AG08396 (cell line): ENCODE data around the gene SH3RF3.
A peak's percentile ranks its signal among the peaks of the same experiment; 100 is the strongest.

Experiments
- DNase-seq: peaks from one replicate; pipeline ENCODE4 v3.0.0; 2012; ENCODE audit warnings: low spot score, mixed read lengths

Gene SH3RF3

DNA sequence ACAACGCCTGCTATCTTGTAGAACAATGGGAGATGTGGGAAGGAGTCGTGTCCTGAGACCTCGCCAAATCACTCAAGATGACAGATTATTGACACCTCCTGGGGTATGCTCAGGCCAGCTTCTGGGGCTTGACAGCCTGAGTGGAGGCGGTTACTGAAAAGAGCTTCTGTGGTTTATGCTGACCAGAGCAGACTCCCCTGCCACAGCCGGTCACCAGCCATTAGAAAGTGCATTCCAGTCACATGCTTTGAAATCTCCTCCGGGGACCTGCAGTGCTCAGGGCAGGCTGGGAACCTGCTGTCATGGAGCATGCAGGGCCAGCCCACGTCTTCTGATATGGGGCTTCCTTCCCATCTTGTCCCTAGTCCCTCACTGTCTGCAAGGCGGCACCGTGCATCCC is 268.9 kb downstream of the SH3RF3 start:
- DNase-seq: no peak

DNA sequence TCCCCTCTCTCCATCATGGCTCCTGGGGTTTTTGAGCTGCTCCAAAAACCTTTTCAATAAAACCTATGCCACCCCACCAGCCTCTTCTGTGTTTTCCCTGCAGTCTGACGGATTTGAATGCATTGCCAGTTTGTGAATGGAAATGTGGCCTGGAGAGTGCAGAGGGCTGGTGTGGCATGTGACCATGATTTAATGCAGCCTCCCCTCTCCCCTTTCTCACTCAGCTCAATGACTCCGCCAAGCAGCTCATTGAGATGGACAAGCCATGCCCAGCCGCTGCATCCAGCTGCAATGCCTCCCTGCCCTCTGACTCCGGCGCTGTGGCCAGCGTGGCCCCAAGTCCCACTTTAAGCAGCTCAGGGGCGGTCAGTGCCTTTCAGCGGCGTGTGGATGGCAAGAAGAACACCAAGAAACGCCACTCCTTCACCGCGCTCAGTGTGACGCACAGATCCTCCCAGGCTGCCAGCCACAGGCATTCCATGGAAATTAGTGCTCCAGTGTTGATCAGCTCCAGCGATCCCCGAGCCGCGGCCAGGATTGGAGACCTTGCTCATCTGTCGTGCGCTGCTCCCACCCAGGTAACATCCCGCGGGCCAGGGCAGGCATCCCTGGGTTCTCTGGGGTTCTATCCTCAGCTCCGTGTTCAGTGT is 269.5 kb downstream of the SH3RF3 start:
- DNase-seq: no peak

DNA sequence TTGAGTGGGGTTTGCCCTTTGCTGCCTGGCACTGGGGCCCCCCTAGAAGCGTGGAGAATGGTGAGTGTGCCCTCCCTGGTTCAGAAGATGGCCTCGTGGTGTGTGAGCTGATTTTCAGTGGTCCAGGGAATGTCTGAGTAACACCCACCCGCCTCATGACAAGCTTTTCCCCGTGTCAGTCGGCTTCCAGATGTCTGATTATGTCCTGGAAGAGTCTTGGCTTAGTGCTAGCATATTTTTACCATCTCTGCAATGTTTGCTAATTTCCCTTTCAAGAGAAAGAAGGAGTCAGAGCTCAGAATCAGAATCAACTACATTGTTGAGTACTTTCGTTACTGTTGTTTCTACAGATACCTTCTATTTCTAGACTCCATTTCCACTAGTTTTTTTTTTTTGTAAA is 270.1 kb downstream of the SH3RF3 start:
- peak; percentile 37 for DNase-seq

DNA sequence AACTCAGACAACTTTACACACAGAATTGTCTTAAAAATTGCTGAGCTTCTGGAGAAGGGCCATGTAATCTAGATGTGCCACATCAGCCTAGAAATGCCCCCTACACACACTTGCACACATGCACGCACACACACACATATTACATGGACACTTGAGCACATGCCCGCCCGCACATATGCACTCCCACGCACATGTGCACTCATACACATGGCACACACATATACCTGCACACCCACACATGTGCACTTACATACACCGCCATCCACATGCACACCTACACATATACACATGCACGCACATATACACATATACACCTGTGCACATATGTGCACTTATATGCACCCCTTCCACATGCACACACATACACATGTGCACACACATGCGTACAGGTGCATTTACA is 271.1 kb downstream of the SH3RF3 start:
- DNase-seq: no peak

DNA sequence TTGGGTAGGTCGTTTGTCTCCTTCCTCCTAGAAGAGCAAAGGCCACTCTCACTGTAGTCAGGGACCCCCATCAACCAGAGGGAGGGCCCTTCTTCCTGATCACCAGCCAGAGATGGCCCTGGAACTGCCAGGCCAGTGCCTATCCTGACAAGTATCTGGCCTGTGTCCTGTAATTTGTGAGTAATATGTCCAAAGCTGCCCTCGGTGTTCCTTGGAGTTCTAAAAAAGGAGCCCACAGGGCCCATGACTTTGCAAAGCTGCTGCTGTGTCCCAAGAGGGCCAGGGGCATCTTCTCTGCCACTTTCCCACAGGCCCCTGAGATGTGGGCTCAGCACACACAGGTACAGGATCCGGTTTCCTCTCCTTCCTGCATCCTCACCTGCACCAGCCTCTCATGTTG is 272.4 kb downstream of the SH3RF3 start:
- no peak for DNase-seq

DNA sequence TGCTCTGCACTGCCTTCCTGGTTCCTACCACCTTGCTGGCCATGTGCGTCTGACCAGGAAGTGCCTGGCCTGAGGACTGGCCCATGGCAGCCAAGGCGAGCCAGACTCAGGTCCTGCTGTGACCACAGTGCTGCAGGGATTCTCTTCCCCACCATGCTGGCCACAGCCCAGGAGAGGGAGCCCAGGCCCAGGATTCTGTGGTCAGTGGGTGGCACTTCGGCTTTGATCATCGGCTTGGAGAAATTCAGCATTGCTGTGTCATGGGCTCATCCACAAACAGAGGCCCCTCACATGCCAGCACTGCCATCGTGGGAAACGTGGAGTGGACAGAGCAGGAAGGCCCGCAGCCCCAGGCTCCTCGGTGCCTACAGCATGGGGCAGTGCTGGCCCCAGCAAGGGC is 273.2 kb downstream of the SH3RF3 start:
- DNase-seq: no peak

DNA sequence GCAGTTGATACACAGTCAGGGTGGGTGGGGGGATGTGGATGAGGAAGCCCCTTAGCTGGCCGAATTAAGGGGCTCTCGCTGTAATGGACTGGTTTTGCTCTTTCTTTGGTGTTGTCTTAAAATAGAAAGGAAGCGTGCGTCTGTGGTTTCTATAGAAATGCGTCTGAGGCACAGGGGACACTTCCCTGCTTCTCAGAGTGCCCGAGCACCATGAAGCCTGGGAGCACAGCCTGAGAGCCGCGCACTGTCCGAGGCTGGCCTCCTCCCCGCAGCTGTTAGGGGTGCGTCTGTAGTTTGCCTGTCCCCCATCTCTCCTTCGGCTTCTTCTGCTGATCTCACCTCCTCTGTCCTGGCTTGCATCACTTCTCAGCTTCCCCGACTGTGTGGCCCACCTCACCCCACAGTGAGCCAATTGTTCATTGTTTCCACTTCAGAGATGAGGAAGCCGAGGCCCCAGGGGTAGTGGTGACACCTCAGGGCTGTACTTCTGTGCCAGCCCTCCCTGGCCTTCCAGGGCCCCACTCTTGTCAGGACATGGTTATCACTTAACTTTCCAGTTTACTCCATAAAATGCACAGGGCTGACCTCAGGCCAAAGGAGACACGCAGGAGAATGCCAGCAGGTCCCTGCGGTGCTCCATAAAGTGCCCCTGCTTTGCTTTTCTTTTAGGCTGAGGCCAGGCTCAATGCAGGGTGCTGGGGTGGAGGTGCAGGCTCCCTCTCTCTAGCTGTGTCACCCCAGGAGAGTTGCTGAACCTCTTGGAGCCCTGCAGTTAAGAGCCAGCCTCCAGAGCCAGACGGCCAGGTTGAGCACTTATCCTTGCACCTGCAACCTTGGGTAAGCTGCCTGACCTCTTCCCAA is 274.2 kb downstream of the SH3RF3 start:
- no peak for DNase-seq

DNA sequence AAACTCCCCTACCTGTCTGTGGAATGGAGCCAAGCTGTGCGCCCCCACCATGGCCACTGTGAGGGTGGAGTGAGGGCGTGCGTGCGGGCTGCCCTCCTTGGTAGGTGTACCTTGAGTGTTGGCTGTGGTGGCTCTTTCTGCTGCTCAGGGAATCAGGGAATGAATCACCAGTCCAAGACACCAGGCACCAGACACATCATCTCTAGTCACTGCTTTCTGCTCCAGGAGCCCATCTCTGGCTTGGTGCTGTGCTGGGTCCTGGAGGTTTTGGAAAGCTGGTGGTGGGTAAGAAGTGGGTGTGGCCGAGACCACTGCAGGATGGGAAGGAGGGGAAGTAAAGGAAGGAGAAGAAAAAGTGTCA is 274.8 kb downstream of the SH3RF3 start:
- DNase-seq: peak; percentile 56

DNA sequence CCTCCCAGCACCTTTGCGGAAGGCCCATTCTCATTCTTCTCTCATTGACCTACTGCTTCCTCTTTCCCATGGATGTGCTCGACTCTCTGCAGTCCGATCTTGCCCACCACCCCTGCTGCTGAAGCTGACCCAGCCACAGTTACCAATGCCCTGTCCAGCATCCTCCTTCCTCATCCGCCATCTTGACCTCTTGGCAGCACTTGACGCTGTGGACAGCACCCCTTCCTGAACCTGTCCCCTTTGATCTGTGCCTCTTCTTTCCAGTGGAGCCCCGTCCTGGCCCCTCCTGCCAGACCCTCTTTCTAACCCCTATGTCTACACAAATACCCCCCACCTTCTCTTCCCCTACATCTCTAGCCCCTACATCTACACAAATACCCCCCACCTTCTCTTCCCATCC is 275.7 kb downstream of the SH3RF3 start:
- DNase-seq: no peak

DNA sequence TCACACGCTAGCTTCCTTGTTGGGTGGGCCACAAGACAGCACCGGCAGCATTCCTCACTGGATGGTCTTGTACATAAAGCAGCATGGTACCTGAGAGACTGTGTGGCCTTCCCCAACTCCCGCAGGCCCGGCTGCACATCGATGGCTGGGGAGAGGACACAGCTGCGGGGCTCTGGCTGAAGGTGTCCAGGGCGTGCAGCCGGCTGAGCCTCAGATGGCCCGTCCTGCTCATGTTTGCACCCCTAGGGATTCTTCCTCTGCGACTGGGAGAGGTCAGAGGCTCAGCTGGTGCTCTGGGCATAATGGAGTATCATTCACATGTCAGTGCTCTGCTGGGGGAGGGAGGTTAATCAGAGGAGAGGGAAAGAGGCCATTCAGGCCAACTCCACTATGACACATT is 276.9 kb downstream of the SH3RF3 start:
- DNase-seq: no peak

DNA sequence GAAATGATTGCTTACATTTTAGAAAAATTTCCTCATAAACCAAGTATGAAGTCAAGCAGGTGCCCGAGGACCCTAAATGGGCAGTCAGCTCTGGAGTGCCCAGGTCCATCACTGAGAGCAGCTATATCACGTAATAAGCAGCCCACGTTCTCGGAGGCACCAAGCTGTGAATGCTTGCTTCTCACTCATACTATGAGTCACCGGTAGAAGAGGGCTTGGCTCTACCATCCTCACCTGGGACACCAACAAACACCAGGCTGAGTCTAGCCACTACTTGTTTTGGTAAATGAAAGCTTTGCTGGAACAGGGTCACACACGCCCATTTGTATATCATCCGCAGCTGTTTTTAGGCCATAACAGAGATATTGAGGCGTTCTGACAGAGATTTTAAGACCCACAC is 277.3 kb downstream of the SH3RF3 start:
- DNase-seq: no peak

DNA sequence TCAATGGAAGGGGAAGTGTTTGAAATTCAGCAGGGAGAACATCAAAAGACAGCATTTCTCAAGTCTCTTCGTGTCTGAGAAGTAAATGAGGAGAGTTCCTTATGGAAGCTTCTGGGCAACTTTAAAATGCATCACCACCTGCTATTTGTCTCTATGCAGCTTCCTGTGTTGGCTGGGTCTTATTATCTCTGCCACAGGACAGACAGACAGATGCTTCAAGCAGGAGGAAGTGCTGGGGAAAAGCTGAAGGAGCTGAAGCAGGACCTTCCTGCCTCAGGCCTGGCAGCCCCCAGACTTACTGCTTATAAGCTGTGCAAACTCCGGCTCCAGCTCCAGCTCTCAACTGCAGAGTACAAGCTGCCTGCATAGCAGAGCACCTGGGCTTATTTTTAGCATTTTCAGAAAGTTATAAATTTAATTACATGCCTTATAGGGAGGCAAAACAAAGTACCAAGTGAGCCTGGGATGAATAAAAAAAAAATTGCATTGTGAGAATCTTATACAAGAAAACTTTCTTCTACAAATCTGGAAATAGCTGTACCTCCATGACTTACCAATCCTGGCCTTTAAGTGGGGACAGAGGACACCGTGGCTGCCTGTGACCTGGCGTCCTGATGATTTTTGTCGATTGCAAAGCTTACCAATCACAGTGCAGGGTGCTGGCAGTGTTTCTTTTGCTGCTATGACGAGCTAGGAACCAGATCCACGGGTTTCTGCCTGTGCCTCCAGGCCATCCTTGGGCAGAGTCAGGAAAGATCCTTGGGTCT is 278.5 kb downstream of the SH3RF3 start:
- no peak for DNase-seq

DNA sequence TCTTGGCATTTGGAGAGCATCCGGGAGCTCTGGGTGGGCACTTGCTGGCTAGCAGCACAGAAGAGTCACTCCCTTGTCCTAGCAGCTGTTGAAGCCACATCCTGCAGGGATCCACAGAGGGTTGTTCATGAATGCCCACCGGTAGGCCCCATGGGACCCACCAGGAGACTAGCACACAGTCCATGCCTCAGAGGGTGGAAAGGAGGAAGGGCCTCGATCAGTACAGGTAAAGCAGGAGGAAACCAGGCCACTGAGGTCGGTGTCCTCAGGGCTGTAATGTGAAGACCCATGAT is 279.0 kb downstream of the SH3RF3 start:
- DNase-seq: no peak

DNA sequence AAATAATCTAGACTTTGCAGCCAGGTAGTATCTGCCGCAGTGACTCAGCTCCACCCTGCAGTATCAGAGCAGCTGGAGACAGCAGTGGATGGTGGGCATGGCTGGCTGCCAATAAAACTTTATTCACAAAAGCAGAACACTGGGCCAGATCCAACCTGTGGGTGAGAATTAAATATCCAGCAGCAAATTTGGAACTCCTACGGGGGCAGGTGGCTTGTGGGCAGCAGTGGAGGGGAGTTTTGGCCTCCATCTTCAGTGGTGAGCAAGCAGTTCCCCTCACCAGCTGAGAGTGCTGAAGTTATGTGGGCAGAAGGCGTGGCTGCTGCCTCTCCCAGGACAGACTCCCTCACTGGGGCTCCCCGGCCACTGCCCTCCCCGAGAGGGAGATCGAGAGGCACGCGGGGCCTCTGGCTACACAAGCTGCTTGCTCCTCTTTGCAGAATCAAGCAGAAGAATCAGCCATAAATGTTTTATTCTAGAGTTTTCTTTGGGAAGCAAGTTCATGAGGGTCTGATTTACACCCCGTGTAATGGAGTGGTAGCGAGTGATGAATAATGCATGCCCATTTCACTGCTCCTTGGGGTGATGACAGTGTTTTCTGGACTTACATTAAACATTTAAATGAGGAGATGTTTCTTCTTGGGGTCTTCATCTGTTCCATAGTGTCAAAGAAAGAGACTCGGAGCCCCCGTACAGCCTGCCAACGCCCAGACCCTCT is 280.5 kb downstream of the SH3RF3 start:
- DNase-seq: no peak

DNA sequence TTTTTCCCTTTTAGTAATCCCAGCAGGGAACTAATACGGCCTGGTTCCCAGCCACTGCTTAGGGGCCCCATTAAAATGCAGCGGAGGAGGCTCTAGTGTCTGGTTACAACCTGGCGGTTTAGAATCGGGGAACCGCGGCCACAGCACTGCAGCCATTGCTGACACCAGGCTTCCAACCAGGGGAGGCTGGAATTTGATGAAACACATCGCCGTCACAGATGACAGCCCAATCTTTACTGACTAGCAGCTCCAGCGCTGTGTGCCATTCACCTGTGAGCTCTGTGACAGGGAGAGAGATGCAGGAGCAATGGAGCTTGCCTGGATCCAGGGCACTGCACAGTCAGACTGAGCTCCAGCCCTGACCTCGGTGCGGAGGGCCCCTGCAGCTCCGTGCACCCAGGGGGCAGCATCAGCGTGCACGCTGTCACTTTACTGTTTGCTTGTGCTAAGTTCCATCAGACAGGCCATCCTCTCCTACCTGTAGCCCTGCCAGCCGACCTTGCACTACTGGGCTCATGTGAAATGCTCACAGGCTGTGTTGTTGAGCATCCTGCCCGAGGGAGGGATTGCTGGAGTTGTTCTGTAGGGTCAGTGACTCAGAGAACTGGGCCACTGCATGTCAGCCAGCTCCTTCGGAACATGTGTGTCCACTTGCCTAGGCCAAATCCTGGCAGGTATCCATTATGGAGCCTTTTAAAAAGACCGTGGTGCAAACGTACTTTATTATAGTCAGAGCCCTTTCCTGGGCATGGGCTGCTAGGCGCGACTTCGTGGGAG is 281.2 kb downstream of the SH3RF3 start:
- DNase-seq: peak; percentile 35

DNA sequence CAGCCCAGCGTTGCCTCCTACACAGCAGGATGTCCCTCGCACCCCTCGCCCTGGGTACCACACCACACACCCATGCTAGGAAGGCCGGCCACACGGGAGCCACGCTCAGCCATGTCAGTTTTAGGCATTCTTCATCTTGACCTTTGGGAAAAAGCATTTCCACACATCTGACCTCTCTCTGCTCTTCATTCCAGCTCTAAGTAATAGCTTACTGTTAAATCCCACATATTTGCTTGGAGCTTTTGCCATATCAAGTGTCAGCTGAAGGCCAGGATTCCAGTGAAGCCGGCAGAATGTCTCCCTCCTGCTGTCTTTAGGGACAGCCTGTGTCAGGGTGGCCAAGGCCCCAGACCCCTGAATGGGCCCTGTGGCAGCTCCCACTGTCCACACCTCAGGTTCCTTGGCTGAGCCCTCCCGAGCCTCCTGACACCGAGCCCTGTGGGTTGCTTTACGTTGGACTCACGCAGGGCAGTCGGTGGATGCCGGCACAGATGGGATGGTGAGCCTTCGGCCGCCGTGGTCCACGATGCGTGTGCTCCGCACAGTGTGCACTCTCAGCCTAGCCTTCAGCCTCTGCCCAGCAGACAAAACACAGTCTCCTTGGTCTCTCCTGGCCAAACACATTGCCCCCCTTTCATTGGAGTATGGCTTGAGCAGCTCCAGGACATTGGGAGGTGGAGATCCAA is 282.8 kb downstream of the SH3RF3 start:
- no peak for DNase-seq

DNA sequence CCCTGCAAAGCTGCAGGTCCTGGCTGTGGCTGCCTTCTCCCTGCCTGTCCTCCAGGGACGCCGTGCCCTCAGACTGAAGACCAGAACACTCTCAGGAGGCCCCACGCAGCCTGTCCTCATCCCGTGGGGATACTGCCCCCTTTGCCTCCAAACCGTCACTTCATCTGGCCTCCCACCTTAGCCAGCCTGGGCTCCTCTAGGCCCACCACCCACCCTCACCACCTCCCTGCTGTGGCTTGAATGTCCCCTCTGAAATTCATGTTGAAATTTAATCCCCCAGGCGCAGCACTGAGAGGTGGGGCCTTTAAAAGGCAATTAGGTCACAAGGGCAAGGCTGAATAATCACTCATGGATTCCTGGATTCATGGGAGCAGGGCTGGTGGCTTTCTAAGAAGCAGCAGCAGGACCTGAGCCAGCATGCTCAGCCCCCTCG is 286.6 kb downstream of the SH3RF3 start:
- DNase-seq: no peak

DNA sequence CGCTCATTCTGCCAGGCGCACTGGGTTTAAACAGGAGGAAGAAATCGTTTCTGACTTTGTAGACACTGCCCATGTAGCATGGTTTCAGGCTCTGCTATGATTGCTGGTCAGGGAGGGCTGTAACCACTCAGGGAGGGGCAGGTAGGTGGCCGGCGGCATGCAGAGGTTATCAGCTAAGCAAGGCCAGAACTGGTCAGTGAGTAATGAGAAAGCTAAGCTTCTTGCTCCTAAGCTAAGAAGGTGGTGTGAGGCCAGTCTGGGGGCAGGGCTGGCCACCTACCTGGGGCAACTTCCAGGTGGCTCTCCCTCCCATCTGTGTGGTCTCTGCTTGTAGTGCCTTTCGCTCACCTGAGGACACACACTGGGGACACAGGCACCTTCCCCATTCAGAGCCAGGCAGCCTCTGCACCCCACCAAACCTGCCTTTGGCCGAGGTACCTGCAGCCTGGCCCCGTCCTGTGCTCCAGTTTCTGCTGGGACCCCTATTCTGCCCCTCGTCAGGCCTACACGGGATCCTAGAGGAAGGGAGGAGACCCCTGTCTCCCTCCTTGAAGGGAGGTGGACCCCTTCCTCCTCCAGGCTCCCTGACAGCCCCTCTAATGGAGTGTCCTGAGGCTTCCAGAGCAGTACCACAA is 288.8 kb downstream of the SH3RF3 start:
- no peak for DNase-seq

DNA sequence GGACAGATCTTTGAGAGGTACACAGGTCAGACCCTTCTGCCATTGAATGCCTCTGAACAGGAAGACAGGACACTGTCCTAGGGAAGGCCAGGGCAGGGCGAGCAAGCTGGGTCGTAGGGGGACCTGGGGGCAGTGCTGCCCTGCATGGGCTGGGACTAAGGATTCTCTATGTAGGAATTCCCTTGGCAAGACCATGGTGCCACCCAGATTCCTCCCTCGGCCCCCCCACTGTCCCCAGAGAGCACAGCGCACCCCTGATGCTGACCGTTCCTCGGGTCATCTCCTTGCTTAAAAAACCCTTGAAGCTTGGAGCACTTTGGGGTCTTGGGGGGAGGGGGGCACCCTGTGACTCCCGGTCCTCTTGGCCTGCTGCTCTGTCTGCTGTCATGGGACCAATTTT is 289.7 kb downstream of the SH3RF3 start:
- no peak for DNase-seq

DNA sequence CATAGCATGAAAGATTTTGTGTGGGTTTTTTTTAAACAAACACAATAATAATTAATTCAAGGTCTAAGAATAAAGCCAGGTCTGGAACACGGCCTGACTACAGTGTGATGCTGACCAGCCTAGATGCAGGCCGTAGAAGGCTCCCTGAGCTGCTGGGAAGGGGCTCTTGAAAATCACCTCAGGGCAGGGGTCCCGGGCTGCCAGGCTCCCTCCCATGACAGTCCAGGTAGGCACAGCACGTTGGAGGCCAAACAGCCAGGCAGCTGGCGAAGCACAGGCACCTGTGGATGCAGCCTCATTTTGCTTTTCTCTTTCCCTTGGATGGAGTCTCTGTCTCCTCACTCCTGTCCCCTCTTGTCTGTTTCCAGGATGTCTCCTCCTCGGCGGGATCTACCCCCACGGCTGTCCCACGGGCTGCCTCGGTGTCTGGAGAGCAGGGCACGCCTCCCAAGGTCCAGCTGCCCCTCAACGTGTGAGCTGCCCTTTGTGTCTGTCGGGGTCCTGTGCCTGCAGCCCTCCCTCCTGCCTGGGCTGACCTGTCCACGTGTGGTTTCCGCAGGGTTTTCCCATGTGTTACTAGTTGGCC is 290.3 kb downstream of the SH3RF3 start:
- no peak for DNase-seq
